ENCODE measurements around the gene TRAPPC2.
A peak's percentile ranks its signal among the peaks of the same experiment; 100 is the strongest.

The TRAPPC2 gene

GRCh38 chrX:13734278-13735172, at the start of gene TRAPPC2, which contains the start of gene OFD1:
TRAPPC2 (minus strand) TSS chrX:13734620; CDS start chrX:13719963, 14,657 bp downstream.
OFD1 (plus strand) TSS chrX:13734748; CDS start chrX:13735072, 324 bp downstream.
- peak; percentile 88 for FAIRE-seq

- FAIRE-seq = no peak
Observed at GRCh38 chrX:13780868-13781427, 46.5 kb upstream of the TRAPPC2 start.

- no peak for FAIRE-seq
Observed at GRCh38 chrX:13778916-13779315, 44.5 kb upstream of the TRAPPC2 start.

GRCh38 chrX:13776387-13776786, 42.0 kb upstream of the TRAPPC2 start:
- no peak for FAIRE-seq

- FAIRE-seq = no peak
Observed at GRCh38 chrX:13775837-13776236, 41.4 kb upstream of the TRAPPC2 start.

GRCh38 chrX:13774696-13775095, 40.3 kb upstream of the TRAPPC2 start:
- no peak for FAIRE-seq

- FAIRE-seq = no peak
Observed at GRCh38 chrX:13770013-13770535, 35.7 kb upstream of the TRAPPC2 start.

- peak; percentile 84 for FAIRE-seq
Observed at GRCh38 chrX:13768939-13769338, 34.5 kb upstream of the TRAPPC2 start.

GRCh38 chrX:13764765-13765164, 30.3 kb upstream of the TRAPPC2 start:
- no peak for FAIRE-seq

- FAIRE-seq = no peak
Observed at GRCh38 chrX:13764281-13764680, 29.9 kb upstream of the TRAPPC2 start.

- no peak for FAIRE-seq
Observed at GRCh38 chrX:13763489-13763888, 29.1 kb upstream of the TRAPPC2 start.

GRCh38 chrX:13761606-13762414, 27.4 kb upstream of the TRAPPC2 start:
- FAIRE-seq = no peak

- FAIRE-seq = no peak
Observed at GRCh38 chrX:13760426-13760825, 26.0 kb upstream of the TRAPPC2 start.

GRCh38 chrX:13759152-13759718, 24.8 kb upstream of the TRAPPC2 start:
- FAIRE-seq = no peak

GRCh38 chrX:13756381-13756780, 22.0 kb upstream of the TRAPPC2 start:
- FAIRE-seq = peak; percentile 21

GRCh38 chrX:13755254-13755653, 20.8 kb upstream of the TRAPPC2 start:
- no peak for FAIRE-seq

- no peak for FAIRE-seq
Observed at GRCh38 chrX:13754765-13755164, 20.3 kb upstream of the TRAPPC2 start.

GRCh38 chrX:13752646-13753045, 18.2 kb upstream of the TRAPPC2 start:
- FAIRE-seq = no peak

GRCh38 chrX:13752141-13752540, 17.7 kb upstream of the TRAPPC2 start:
- FAIRE-seq = no peak

GRCh38 chrX:13750812-13751211, 16.4 kb upstream of the TRAPPC2 start:
- no peak for FAIRE-seq

- FAIRE-seq = no peak
Observed at GRCh38 chrX:13750204-13750603, 15.8 kb upstream of the TRAPPC2 start.

- FAIRE-seq = no peak
Observed at GRCh38 chrX:13748486-13748885, 14.1 kb upstream of the TRAPPC2 start.

- no peak for FAIRE-seq
Observed at GRCh38 chrX:13747836-13748235, 13.4 kb upstream of the TRAPPC2 start.

Measured in colon (tissue), 2 donors.